Small intestine (tissue), 7 donors: ENCODE results near the gene FOXF1. TPM values are rescaled to one million over a fixed set of nuclear protein-coding genes. Genes with fewer than 3 reads are reported as not detected.

Source experiments
- DNase-seq, 2 donors: peaks; one replicate each; pipeline versions ENCODE4 v3.0.0 to v3.0.0-alpha.2; 2013
- FAIRE-seq: peaks from 2 replicates; lab custom pipeline; 2012; peaks lifted over from hg19 to GRCh38; lab: Jason Lieb, UNC
- H3K27ac ChIP-seq, 3 donors: one replicate each; pipeline ENCODE4 v1.5.1; 2013; ENCODE audit warnings: low read length in 2 of 3, mild to moderate bottlenecking in 2 of 3, control low read depth in 1 of 3, inconsistent platforms in 1 of 3, low read depth in 1 of 3, moderate library complexity in 1 of 3
- H3K27me3 ChIP-seq, 3 donors: one replicate each; pipeline ENCODE4 v1.6.1; 2013; ENCODE audit warnings: low read length in 3 of 3, inconsistent platforms in 1 of 3; ENCODE audit not compliant: control insufficient read depth in 3 of 3, insufficient read depth in 3 of 3
- H3K36me3 ChIP-seq, 3 donors: one replicate each; pipeline ENCODE4 v1.6.1; 2013; ENCODE audit warnings: low read length in 3 of 3, inconsistent platforms in 1 of 3, low read depth in 1 of 3, mild to moderate bottlenecking in 1 of 3, moderate library complexity in 1 of 3; ENCODE audit not compliant: control insufficient read depth in 3 of 3, insufficient read depth in 2 of 3
- H3K4me1 ChIP-seq, 3 donors: one replicate each; pipeline ENCODE4 v1.6.1; 2013; ENCODE audit warnings: low read length in 2 of 3, inconsistent platforms in 1 of 3, low read depth in 1 of 3, mild to moderate bottlenecking in 1 of 3, moderate library complexity in 1 of 3; ENCODE audit not compliant: control insufficient read depth in 3 of 3, insufficient read depth in 2 of 3
- H3K4me3 ChIP-seq, 3 donors: one replicate each; pipeline ENCODE4 v1.5.1; 2013; ENCODE audit warnings: low read length in 3 of 3, control low read depth in 1 of 3, inconsistent platforms in 1 of 3, low read depth in 1 of 3, mild to moderate bottlenecking in 1 of 3, moderate library complexity in 1 of 3
- H3K9me3 ChIP-seq, 2 donors: one replicate each; pipeline ENCODE4 v1.6.1; 2013; ENCODE audit warnings: low read depth in 1 of 2, low read length in 1 of 2; ENCODE audit not compliant: control insufficient read depth in 2 of 2, insufficient read depth in 1 of 2
- WGBS, 3 donors: extraction: QIAGEN DNeasy Blood & Tissue Kit; methylation state at CpG; one replicate each; pipeline ENCODE4 v1.1.7; 2013; 5-methylcytosine and 5-hydroxymethylcytosine counted together
- polyA plus RNA-seq, 4 donors: library from polyadenylated mRNA; stranded (reverse) in 3 of 4; unstranded in 1 of 4; fragments of 200-250 nt in 3 of 4; fragments of 120-200 nt in 1 of 4; gene quantifications; one replicate each; pipeline versions ENCODE4 v1.2.1 to v1.2.3, GENCODE V29; 2013
- donor health status: healthy with polysubstance abuse.
- donor health status: control.
- donor health status: control.
- donor health status: Bipolar disorder and iron deficiency.
- donor health status: healthy.

The FOXF1 gene
- polyA plus RNA-seq, 4 donors, result 4.6 to 17.4 (median 7.2) TPM; not detected in 1

GRCh38 chr16:86541560-86541959, 31.2 kb downstream of the FOXF1 start:
- Histone ChIP-seq H3K9me3 (no peaks in the 10 kb centered on the region), H3K4me3 (no peak overlapping the region), H3K36me3 (peaks cover 15 to 61% (median 18%) of the 10 kb centered on the region in 3 donors), H3K27ac (no peak overlapping the region), H3K4me1 (no peaks in the 10 kb centered on the region), H3K27me3 (no peaks in the 10 kb centered on the region)
- DNase-seq (no peak), FAIRE-seq (no peak)
- 95 to 97% (median 95%) methylated on average over 11 of the region's 11 CpGs for WGBS, 3 donors

GRCh38 chr16:86542756-86543750, 32.7 kb downstream of the FOXF1 start:
- DNase-seq (no peak), FAIRE-seq (no peak)
- peaks cover 17 to 63% (median 20%) of the 10 kb centered on the region in 3 donors for H3K36me3 ChIP-seq
- no peak overlapping the region for H3K27ac ChIP-seq
- no peaks in the 10 kb centered on the region for H3K27me3 ChIP-seq
- 86 to 94% (median 93%) methylated on average over 21 of the region's 21 CpGs for WGBS, 3 donors
- no peak overlapping the region for H3K4me3 ChIP-seq
- H3K4me1 ChIP-seq, result no peaks in the 10 kb centered on the region
- H3K9me3 ChIP-seq, result no peaks in the 10 kb centered on the region

GRCh38 chr16:86545481-86545880, 35.2 kb downstream of the FOXF1 start:
- WGBS, 3 donors, result 79 to 89% (median 87%) methylated on average over 12 of the region's 12 CpGs
- FAIRE-seq, result no peak
- Histone ChIP-seq H3K27me3 (no peaks in the 10 kb centered on the region), H3K9me3 (no peaks in the 10 kb centered on the region), H3K4me1 (no peaks in the 10 kb centered on the region), H3K36me3 (peaks cover 10 to 58% (median 14%) of the 10 kb centered on the region in 3 donors), H3K4me3 (no peak overlapping the region), H3K27ac (no peak overlapping the region)
- no peak for DNase-seq

- Histone ChIP-seq H3K36me3 (peaks cover 9 to 57% (median 14%) of the 10 kb centered on the region in 3 donors), H3K4me1 (no peaks in the 10 kb centered on the region), H3K9me3 (no peaks in the 10 kb centered on the region), H3K4me3 (no peak overlapping the region), H3K27ac (no peak overlapping the region), H3K27me3 (no peaks in the 10 kb centered on the region)
- DNase-seq (no peak), FAIRE-seq (no peak)
- WGBS, 3 donors, result 85 to 90% (median 87%) methylated on average over 19 of the region's 19 CpGs
Measured at GRCh38 chr16:86545954-86546637, 35.8 kb downstream of the FOXF1 start.

DNA sequence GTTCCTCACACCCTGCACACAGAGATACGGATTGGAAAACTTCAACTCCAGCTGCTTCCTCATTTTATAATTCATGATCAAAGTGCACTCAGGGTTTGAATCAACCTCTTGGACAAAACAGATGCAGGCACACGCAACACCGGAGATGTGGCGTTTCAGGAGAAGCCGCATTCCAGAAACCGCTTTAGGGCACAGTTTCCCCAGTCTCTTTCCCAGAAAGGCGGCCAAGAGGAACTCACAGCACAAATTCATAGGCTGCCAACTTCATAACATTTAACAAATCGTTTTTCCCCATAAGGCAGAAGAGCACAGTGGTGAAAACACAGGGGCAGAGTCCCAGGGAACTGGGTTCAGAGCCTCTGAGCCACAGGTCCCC, 36.3 kb downstream of the FOXF1 start:
- DNase-seq (peak in 1 of 2 donors; percentile 16), FAIRE-seq (no peak)
- H3K9me3 ChIP-seq, result no peaks in the 10 kb centered on the region
- no peak overlapping the region for H3K4me3 ChIP-seq
- WGBS, 3 donors, result 29 to 81% (median 61%) methylated on average over 8 of the region's 8 CpGs
- no peaks in the 10 kb centered on the region for H3K4me1 ChIP-seq
- no peak overlapping the region for H3K27ac ChIP-seq
- H3K36me3 ChIP-seq, result peaks cover 9 to 54% (median 11%) of the 10 kb centered on the region in 3 donors
- H3K27me3 ChIP-seq, result no peaks in the 10 kb centered on the region

DNA sequence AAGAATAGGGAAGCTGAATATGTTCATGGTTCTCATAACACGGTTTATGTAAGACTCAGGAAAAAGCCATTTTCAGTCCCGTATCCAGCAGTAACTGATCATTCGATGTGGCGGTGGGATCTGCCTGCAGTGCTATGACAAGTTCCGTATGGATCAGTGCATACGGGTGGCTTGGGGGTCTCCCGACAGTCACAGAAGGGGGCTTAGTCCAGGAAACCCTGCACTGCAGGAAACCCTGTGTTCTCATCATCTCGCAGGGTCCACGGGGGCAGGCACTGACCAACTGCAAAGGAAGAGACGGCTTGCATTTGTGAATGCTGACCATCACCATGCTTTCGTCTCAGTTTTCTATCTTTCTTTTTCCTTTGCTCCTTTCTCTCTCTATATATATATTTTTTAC, 37.0 kb downstream of the FOXF1 start:
- Histone ChIP-seq H3K27me3 (no peaks in the 10 kb centered on the region), H3K27ac (no peak overlapping the region), H3K4me1 (no peaks in the 10 kb centered on the region), H3K9me3 (no peaks in the 10 kb centered on the region), H3K36me3 (peaks cover 9 to 54% (median 10%) of the 10 kb centered on the region in 3 donors), H3K4me3 (no peak overlapping the region)
- DNase-seq, result no peak
- no peak for FAIRE-seq
- WGBS, 3 donors, result 94 to 95% (median 95%) methylated on average over 11 of the region's 11 CpGs

DNA sequence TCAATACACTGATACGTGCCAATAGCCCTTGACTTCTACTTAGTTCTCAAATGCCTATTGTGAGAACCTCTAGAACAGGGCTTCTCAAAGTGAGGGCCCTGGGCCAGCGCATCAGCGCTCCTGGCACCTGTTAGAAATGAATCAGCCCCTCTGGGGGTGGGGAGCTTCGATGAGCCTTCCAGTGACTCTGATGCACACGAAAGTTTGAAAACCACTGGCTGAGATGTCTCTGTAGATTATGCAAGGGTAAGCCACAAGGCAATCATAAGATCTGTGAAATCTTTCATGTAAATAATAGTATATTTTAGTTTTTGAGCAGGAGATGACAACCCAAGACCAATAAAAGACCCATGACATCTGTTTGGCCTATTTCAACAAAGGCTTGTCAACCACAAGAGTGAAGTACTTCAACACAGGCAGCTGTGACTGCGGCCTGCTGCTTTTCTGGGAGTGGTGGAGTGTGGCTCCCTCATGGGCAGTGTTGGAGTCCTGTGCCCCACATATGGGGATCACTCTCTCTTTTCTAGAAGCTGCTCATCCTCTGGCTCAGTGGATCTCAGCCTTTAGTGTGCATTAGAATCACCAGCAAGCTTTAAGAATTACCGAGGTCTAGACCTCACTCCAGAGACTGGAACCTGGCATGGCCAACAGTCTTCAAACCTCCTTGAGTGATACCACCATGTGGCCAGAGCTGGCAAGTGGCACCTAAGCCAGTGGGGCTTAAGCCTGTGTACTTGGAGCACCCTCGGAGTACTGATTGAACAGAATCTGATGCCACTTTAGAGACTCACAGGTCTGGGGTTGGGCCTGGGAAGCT, 39.0 kb downstream of the FOXF1 start:
- DNase-seq (no peak), FAIRE-seq (no peak)
- peaks cover 0 to 3% (median 2%) of the 10 kb centered on the region in 3 donors for H3K4me1 ChIP-seq
- no peak overlapping the region for H3K27ac ChIP-seq
- H3K4me3 ChIP-seq, result no peak overlapping the region
- no peaks in the 10 kb centered on the region for H3K9me3 ChIP-seq
- 75 to 84% (median 80%) methylated on average over 8 of the region's 8 CpGs for WGBS, 3 donors
- peaks cover 7 to 44% (median 10%) of the 10 kb centered on the region in 3 donors for H3K36me3 ChIP-seq
- no peaks in the 10 kb centered on the region for H3K27me3 ChIP-seq

- Histone ChIP-seq H3K9me3 (no peaks in the 10 kb centered on the region), H3K36me3 (peaks cover 7 to 44% (median 10%) of the 10 kb centered on the region in 3 donors), H3K27ac (no peak overlapping the region), H3K27me3 (no peaks in the 10 kb centered on the region), H3K4me3 (no peak overlapping the region), H3K4me1 (peaks cover 0 to 6% (median 3%) of the 10 kb centered on the region in 3 donors)
- no peak for DNase-seq
- WGBS, 3 donors, result 96 to 99% (median 99%) methylated on average over 7 of the region's 7 CpGs
- no peak for FAIRE-seq
Measured at GRCh38 chr16:86549893-86550190, 39.5 kb downstream of the FOXF1 start.
